A549 (cell line): Measurements from ENCODE around the gene CIDEB. TPM values are rescaled to one million over a fixed set of nuclear protein-coding genes. Genes with fewer than 3 reads are reported as not detected.
A peak's percentile ranks its signal among the peaks of the same experiment; 100 is the strongest.

Experiments
- ATAC-seq, 2 experiments: fragments of 200-7000 bp in 1 of 2; fragments of >200 bp in 1 of 2; cut with Nextera tagmentation in 1 of 2; cut with Tn5 transposase in 1 of 2; 3 replicates each; pipeline versions ENCODE4 v1.8.0 to v1.9.1; 2018 to 2020; ENCODE audit warnings: mild to moderate bottlenecking in 1 of 2, moderate library complexity in 1 of 2
- CTCF ChIA-PET: fragments of 300-600 bp; sonication (Branson Sonifier 250); formaldehyde crosslinking; extraction: SDS; loops from one replicate; lab custom pipeline; 2021; ENCODE audit warnings: antibody characterized with exemption, inconsistent platforms; lab: Yijun Ruan, JAX
- POLR2A ChIA-PET: fragments of 350-600 bp; formaldehyde crosslinking; extraction: SDS; loops from one replicate; lab custom pipeline; 2021; ENCODE audit warnings: antibody characterized with exemption, inconsistent platforms; lab: Yijun Ruan, JAX
- DNase-seq, 2 experiments: peaks; one replicate each; pipeline versions ENCODE4 v3.0.0 to v3.0.0-alpha.2; 2011 to 2016; ENCODE audit warnings: low read depth in 1 of 2, low spot score in 1 of 2
- FAIRE-seq: peaks from 2 replicates; lab custom pipeline; 2011; peaks lifted over from hg19 to GRCh38; lab: Jason Lieb, UNC
- H3K27ac ChIP-seq, 2 experiments: fragments of >200 bp; sonication (Bioruptor Twin); formaldehyde crosslinking; 3 replicates each; pipeline ENCODE4 v1.5.1; 2016 to 2017
- H3K4me1 ChIP-seq: fragments of >200 bp; sonication (Bioruptor Twin); formaldehyde crosslinking; 3 replicates; pipeline ENCODE4 v1.6.1; 2016
- H3K4me2 ChIP-seq: fragments of >200 bp; sonication (Bioruptor Twin); formaldehyde crosslinking; 3 replicates; pipeline ENCODE4 v1.6.1; 2016
- H3K4me3 ChIP-seq: fragments of >200 bp; sonication (Bioruptor Twin); formaldehyde crosslinking; 3 replicates; pipeline ENCODE4 v1.5.1; 2016
- H3K9me3 ChIP-seq: fragments of >200 bp; sonication (Bioruptor Twin); formaldehyde crosslinking; 3 replicates; pipeline ENCODE4 v1.6.1; 2016
- ATOH8 ChIP-seq: fragments of 250-450 bp; sonication (Bioruptor Pico); IDR thresholded peaks from 2 replicates; pipeline ENCODE4 v1.5.0; 2020; ENCODE audit warnings: low read depth, mild to moderate bottlenecking, moderate library complexity
- BHLHE40 ChIP-seq: IDR thresholded peaks from 2 replicates; pipeline ENCODE4 v1.6.1; 2012; ENCODE audit warnings: low read depth, low read length, inconsistent platforms
- CBX2 ChIP-seq: fragments of 200-600 bp; sonication (generic); IDR thresholded peaks from 2 replicates; pipeline ENCODE4 v1.6.1; 2016; ENCODE audit warnings: low read depth, mild to moderate bottlenecking, borderline replicate concordance
- CEBPB ChIP-seq, 2 experiments: fragments of >200 bp in 1 of 2; sonication (Bioruptor Twin) in 1 of 2; formaldehyde crosslinking in 1 of 2; IDR thresholded peaks; 2 replicates each; pipeline ENCODE4 v1.6.1; 2012 to 2016
- E2F6 ChIP-seq: IDR thresholded peaks from 2 replicates; pipeline ENCODE4 v1.6.1; 2012; ENCODE audit warnings: low read depth, borderline replicate concordance
- FOSL2 ChIP-seq, 2 experiments: fragments of 450-650 bp in 1 of 2; fragments of >200 bp in 1 of 2; sonication (Bioruptor Twin) in 1 of 2; formaldehyde crosslinking; IDR thresholded peaks; 2 replicates each; pipeline versions ENCODE4 v1.5.0 to v1.6.1; 2016 to 2020; ENCODE audit warnings: mild to moderate bottlenecking in 1 of 2, moderate library complexity in 1 of 2
- FOXS1 ChIP-seq: fragments of 250-450 bp; sonication (Bioruptor Pico); IDR thresholded peaks from 2 replicates; pipeline ENCODE4 v1.5.0; 2020; ENCODE audit warnings: mild to moderate bottlenecking, moderate library complexity
- GATA3 ChIP-seq: IDR thresholded peaks from 2 replicates; pipeline ENCODE4 v1.6.1; 2012; ENCODE audit warnings: borderline replicate concordance
- HEYL ChIP-seq: fragments of 250-450 bp; sonication (Bioruptor Pico); IDR thresholded peaks from 2 replicates; pipeline ENCODE4 v1.8.0; 2021; ENCODE audit warnings: mild to moderate bottlenecking, moderate library complexity
- HOXA7 ChIP-seq: fragments of 250-450 bp; sonication (Bioruptor Pico); IDR thresholded peaks from 2 replicates; pipeline ENCODE4 v1.5.0; 2020; ENCODE audit warnings: mild to moderate bottlenecking, moderate library complexity
- JUN ChIP-seq, 2 experiments: fragments of >200 bp; sonication (Bioruptor Twin); formaldehyde crosslinking; IDR thresholded peaks; 2 replicates in 1 of 2; 3 replicates in 1 of 2; pipeline ENCODE4 v1.6.1; 2016 to 2017
- MAFK ChIP-seq: fragments of 450-650 bp; IDR thresholded peaks from 2 replicates; pipeline ENCODE4 v1.6.1; 2014; ENCODE audit not compliant: partially characterized antibody
- MAZ ChIP-seq: fragments of 150-350 bp; IDR thresholded peaks from 2 replicates; pipeline ENCODE4 v1.6.1; 2014; ENCODE audit warnings: antibody characterized with exemption, low read depth, low read length, borderline replicate concordance
- MYC ChIP-seq: IDR thresholded peaks from 2 replicates; pipeline ENCODE4 v1.6.1; 2012; ENCODE audit warnings: mild to moderate bottlenecking, inconsistent platforms, low read length, improper control_type of control experiment, borderline replicate concordance
- NFE2L2 ChIP-seq: fragments of 150-350 bp; conservative IDR thresholded peaks from 2 replicates; pipeline ENCODE4 v1.6.1; 2014; ENCODE audit warnings: low read length
- NPAS2 ChIP-seq: fragments of 250-450 bp; sonication (Bioruptor Pico); IDR thresholded peaks from 2 replicates; pipeline ENCODE4 v1.8.0; 2022; ENCODE audit warnings: mild to moderate bottlenecking, moderate library complexity, borderline replicate concordance
- NR3C1 ChIP-seq: fragments of >200 bp; sonication (Bioruptor Twin); formaldehyde crosslinking; IDR thresholded peaks from 3 replicates; pipeline ENCODE4 v1.6.1; 2017
- POLR2A ChIP-seq: IDR thresholded peaks from 2 replicates; pipeline ENCODE4 v1.6.1; 2012; ENCODE audit warnings: mild to moderate bottlenecking, low read length
- POLR2AphosphoS2 ChIP-seq: conservative IDR thresholded peaks from 2 replicates; pipeline ENCODE4 v1.6.1; 2012; ENCODE audit warnings: low read length, improper control_type of control experiment, inconsistent platforms
- RARB ChIP-seq: fragments of 250-450 bp; sonication (Bioruptor Pico); IDR thresholded peaks from 2 replicates; pipeline ENCODE4 v1.8.0; 2021; ENCODE audit warnings: mild to moderate bottlenecking, moderate library complexity
- RCOR1 ChIP-seq: fragments of 150-350 bp; IDR thresholded peaks from 2 replicates; pipeline ENCODE4 v1.6.1; 2014; ENCODE audit warnings: antibody characterized with exemption, low read length, low read depth
- RNF2 ChIP-seq: fragments of 200-600 bp; sonication (generic); IDR thresholded peaks from 2 replicates; pipeline ENCODE4 v1.6.1; 2016; ENCODE audit warnings: low read depth, mild to moderate bottlenecking, antibody characterized with exemption, moderate library complexity, borderline replicate concordance
- ZSCAN20 ChIP-seq: fragments of 250-450 bp; sonication (Bioruptor Pico); IDR thresholded peaks from 2 replicates; pipeline ENCODE4 v1.8.0; 2022; ENCODE audit warnings: mild to moderate bottlenecking, moderate library complexity
- WGBS: methylation state at CpG from one replicate; pipeline ENCODE4 v1.1.6; 2017; ENCODE audit errors: missing lambda C conversion rate; 5-methylcytosine and 5-hydroxymethylcytosine counted together
- polyA plus RNA-seq, 4 experiments: library from polyadenylated mRNA; depleted of rRNA in 3 of 4; stranded (reverse); fragments of >200 nt; fragmentation: RNase III in 1 of 4; extraction: RNeasy Plus Mini Kit Qiagen cat#74134 plus additional on column Dnase treatment in 1 of 4; gene quantifications; 2 replicates in 3 of 4; 3 replicates in 1 of 4; pipeline ENCODE4 v1.2.3, GENCODE V29; 2011 to 2017
- TF ChIP-seq, protein P1 (sequence below): fragments of 450-650 bp; IDR thresholded peaks from 2 replicates; pipeline ENCODE4 v1.6.1; 2014; ENCODE audit warnings: antibody characterized with exemption
- TF ChIP-seq, protein P2 (sequence below): fragments of >200 bp; sonication (Bioruptor Twin); formaldehyde crosslinking; IDR thresholded peaks from 2 replicates; pipeline ENCODE4 v1.6.1; 2016
- TF ChIP-seq, protein P3 (sequence below): IDR thresholded peaks from 2 replicates; pipeline ENCODE4 v1.6.1; 2012

The CIDEB gene
- polyA plus RNA-seq, 2 of the 4 experiments (the other 2 are of a cell fraction) = 0.31 to 0.79 TPM

GRCh38 chr14:24258548-24259265 lies 49.1 kb downstream of the CIDEB start:
- ChIA-PET POLR2A (interaction anchor here (0.6 to 1.4 kb wide), 4 partner anchors 11 to 16 kb away, joined by 3 to 7 read pairs (median 4); partner anchors contain the start of genes RABGGTA and TINF2), CTCF (interaction anchor here (0.5 to 10.7 kb wide), 5 partner anchors 16 to 143 kb away, joined by 3 to 76 read pairs (median 3); partner anchors contain the start of gene TINF2)
- Histone ChIP-seq H3K4me1 (peaks cover 8% of the 10 kb centered on the region), H3K4me3 (no peak overlapping the region), H3K4me2 (no peak overlapping the region), H3K9me3 (no peaks in the 10 kb centered on the region), H3K27ac (peak overlapping the region in 1 of 2 experiments; percentile 49; a peak in 2 of 6 replicates)
- FAIRE-seq = no peak
- TF ChIP-seq, protein P1, sequence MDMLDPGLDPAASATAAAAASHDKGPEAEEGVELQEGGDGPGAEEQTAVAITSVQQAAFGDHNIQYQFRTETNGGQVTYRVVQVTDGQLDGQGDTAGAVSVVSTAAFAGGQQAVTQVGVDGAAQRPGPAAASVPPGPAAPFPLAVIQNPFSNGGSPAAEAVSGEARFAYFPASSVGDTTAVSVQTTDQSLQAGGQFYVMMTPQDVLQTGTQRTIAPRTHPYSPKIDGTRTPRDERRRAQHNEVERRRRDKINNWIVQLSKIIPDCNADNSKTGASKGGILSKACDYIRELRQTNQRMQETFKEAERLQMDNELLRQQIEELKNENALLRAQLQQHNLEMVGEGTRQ = no peak
- TF ChIP-seq E2F6 (no peak), RARB (CRISPR knock-in tag) (no peak), MAFK (no peak), NR3C1 (no peak), ATOH8 (CRISPR knock-in tag) (no peak), MYC (no peak), POLR2A (no peak), HOXA7 (CRISPR knock-in tag) (no peak), ZSCAN20 (no peak), CEBPB (IDR thresholded peaks at IDR 0.05) (no peak), NFE2L2 (no peak), RNF2 (no peak), POLR2AphosphoS2 (no peak)
- TF ChIP-seq, protein P2, sequence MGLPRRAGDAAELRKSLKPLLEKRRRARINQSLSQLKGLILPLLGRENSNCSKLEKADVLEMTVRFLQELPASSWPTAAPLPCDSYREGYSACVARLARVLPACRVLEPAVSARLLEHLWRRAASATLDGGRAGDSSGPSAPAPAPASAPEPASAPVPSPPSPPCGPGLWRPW = no peak
- TF ChIP-seq, all 56 proteins: peak for 0
- 89% methylated on average over 18 of the region's 18 CpGs for WGBS
- ATAC-seq (no peak), DNase-seq (no peak)

DNA sequence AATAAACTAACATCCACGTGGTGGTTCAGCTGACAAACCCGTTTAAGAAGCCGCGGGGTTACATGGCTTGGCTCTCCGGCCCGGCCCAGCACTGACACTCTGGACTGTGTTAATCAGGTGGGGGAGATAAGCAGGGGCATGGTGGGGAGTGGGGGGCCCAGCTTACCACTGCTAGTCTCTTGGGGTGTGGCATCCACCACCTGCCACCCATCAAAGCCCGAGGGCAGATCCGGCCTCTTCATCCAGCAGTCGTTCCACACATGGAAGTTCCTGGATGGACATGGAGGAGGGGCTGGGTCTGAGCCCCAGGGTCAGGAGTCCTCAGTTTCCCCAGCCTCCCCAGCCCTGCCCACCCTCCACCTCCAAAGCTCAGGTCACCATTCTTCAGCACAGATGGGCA lies 49.7 kb downstream of the CIDEB start:
- H3K9me3 ChIP-seq = no peaks in the 10 kb centered on the region
- CTCF ChIA-PET = interaction anchor here (0.5 to 10.7 kb wide), 4 partner anchors 11 to 143 kb away, joined by 3 to 76 read pairs (median 3); partner anchors contain the start of gene TINF2

More for the DNA sequence above, 49.7 kb downstream of the CIDEB start:
- ATAC-seq (no peak), DNase-seq (no peak), FAIRE-seq (no peak)
- no peak overlapping the region for H3K4me3 ChIP-seq
- POLR2A ChIA-PET = interaction anchor here (0.6 to 1.4 kb wide), 4 partner anchors 11 to 16 kb away, joined by 3 to 7 read pairs (median 4); partner anchors contain the start of genes RABGGTA and TINF2
- H3K4me1 ChIP-seq = peaks cover 8% of the 10 kb centered on the region
- H3K27ac ChIP-seq = no peak overlapping the region
- WGBS = 89% methylated on average over 9 of the region's 9 CpGs
- H3K4me2 ChIP-seq = no peak overlapping the region
- TF ChIP-seq ATOH8 (CRISPR knock-in tag) (no peak), MAFK (no peak), GATA3 (no peak), NR3C1 (no peak), CBX2 (no peak), FOSL2 (IDR thresholded peaks at IDR 0.05) (no peak), FOSL2 (CRISPR knock-in tag; IDR thresholded peaks at IDR 0.05) (no peak), BHLHE40 (no peak), HOXA7 (CRISPR knock-in tag) (no peak), MYC (no peak), HEYL (no peak), FOXS1 (CRISPR knock-in tag) (no peak), NPAS2 (CRISPR knock-in tag) (no peak), JUN (IDR thresholded peaks at IDR 0.05) (no peak), RCOR1 (no peak), MAZ (no peak)
- TF ChIP-seq, protein P3, sequence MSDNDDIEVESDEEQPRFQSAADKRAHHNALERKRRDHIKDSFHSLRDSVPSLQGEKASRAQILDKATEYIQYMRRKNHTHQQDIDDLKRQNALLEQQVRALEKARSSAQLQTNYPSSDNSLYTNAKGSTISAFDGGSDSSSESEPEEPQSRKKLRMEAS = no peak
